GM06990 (cell line): Measurements from ENCODE around the gene HAUS7.

Source experiments
- DNase-seq: peaks from one replicate; pipeline ENCODE4 v3.0.0-alpha.2; 2011; ENCODE audit not compliant: insufficient read length; ENCODE audit errors: extremely low read depth
- H3K27me3 ChIP-seq: replicated peaks from 2 replicates; pipeline ENCODE4 v1.6.0; 2011; ENCODE audit warnings: low read length; ENCODE audit not compliant: control insufficient read depth, insufficient read depth
- H3K36me3 ChIP-seq: 2 replicates; pipeline ENCODE4 v1.5.1; 2011; ENCODE audit warnings: low read length; ENCODE audit not compliant: control insufficient read depth, insufficient read depth
- H3K4me3 ChIP-seq: replicated peaks from 2 replicates; pipeline ENCODE4 v1.5.1; 2011; ENCODE audit warnings: low read depth, mild to moderate bottlenecking, control low read depth, low read length
- TF ChIP-seq, protein P1 (sequence below): IDR thresholded peaks from 2 replicates; pipeline ENCODE4 v1.5.1; 2011; ENCODE audit warnings: low read length, control low read depth, mild to moderate bottlenecking, inconsistent platforms; ENCODE audit not compliant: insufficient read depth, poor library complexity, severe bottlenecking

Gene HAUS7

DNA sequence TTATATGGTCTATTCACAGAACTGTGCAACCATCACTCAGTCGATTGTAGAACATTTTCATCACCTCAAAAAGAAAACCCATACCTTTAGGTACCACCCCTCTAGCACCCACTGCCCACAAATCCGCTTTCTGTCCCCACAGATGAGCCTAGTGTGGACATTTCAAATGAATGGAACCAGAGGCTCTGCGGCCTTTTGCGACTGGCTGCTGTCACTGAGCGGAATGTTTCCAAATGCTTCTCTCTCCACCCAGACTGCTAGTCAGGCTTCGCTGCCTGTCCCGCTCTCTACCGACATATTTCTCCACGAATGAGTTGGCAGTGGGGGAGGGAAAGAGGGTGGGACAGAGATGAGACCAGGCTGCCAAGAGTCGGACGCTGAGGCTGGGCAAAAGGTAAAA, 22.7 kb upstream of the HAUS7 start:
- TF ChIP-seq, protein P1, sequence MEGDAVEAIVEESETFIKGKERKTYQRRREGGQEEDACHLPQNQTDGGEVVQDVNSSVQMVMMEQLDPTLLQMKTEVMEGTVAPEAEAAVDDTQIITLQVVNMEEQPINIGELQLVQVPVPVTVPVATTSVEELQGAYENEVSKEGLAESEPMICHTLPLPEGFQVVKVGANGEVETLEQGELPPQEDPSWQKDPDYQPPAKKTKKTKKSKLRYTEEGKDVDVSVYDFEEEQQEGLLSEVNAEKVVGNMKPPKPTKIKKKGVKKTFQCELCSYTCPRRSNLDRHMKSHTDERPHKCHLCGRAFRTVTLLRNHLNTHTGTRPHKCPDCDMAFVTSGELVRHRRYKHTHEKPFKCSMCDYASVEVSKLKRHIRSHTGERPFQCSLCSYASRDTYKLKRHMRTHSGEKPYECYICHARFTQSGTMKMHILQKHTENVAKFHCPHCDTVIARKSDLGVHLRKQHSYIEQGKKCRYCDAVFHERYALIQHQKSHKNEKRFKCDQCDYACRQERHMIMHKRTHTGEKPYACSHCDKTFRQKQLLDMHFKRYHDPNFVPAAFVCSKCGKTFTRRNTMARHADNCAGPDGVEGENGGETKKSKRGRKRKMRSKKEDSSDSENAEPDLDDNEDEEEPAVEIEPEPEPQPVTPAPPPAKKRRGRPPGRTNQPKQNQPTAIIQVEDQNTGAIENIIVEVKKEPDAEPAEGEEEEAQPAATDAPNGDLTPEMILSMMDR: no peak
- DNase-seq: no peak

DNA sequence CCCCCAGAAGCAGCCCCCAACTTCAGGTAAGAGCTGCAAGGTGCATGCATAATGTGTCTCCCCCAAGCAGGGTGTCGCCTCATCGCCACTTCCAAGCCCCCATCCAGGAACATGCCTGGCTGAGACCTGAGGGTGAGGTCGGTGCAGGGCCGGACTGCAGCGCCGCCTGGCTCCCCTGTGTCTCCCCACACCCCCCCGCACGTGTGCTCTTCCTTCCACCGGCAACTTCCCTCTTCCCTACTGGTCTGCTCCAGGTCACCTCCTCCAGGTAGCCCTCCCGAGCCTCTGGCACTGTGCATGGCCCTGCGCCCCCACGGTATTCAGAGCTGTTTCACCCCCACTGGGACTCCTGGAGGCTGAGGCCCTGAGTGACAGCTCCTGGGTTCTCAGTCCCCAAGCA, 22.2 kb upstream of the HAUS7 start:
- TF ChIP-seq, protein P1: no peak
- no peak for DNase-seq
- no peaks in the 10 kb centered on the region for H3K27me3 ChIP-seq
- H3K4me3 ChIP-seq: no peak overlapping the region
- no peaks in the 10 kb centered on the region for H3K36me3 ChIP-seq

More for the DNA sequence above, 22.7 kb upstream of the HAUS7 start:
- Histone ChIP-seq H3K27me3 (no peaks in the 10 kb centered on the region), H3K4me3 (no peak overlapping the region), H3K36me3 (no peaks in the 10 kb centered on the region)

DNA sequence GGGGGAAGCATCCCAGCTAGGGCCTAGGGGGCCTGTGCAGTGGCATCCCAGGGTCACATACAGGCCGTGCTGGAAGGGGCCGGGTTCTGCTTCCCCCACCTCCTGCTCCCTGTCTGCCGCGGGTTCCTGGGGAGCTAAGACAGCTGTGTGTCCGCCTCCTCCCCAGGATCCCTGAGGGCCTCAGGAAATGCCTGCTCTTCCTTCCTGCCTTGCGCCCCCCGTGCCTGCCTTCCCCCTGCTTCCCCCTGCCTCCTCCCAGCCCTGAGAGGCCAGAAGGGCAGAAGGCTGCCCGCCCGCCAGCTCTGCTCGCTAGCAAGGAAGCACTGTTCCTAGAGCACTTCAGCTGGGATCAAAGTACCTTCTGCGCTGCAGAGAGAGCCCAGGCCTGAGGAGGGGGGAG, 21.5 kb upstream of the HAUS7 start:
- Histone ChIP-seq H3K4me3 (no peak overlapping the region), H3K27me3 (no peaks in the 10 kb centered on the region), H3K36me3 (no peaks in the 10 kb centered on the region)
- DNase-seq: no peak
- TF ChIP-seq, protein P1: no peak

DNA sequence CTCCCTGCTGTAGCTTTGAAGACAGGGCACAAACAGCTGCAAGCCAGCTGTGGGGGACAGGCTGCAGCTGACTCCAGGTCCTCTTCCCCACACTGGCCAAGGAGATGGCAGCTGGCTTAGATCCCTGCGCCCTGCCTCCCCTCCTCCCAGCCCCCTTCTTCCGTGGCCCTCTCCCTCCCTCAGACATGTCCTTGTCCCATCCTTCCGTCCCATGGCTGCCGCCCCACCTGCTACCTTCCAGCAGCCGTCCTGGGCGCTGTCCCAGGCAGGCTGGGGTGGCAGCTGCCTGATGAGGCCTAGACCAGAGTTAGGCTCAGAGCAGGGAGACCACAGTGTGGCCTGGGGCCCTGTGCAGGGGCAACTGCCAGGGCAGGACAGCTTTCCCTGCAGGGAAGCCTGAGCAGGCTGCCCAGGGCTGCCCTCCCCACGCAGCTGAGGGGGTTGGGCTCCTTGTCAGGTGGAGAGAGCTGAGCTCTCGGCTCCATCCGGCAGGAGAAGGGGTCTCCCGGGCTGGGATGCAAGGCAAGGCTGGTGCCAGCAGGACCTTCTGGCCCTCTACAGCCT, 21.1 kb upstream of the HAUS7 start:
- Histone ChIP-seq H3K4me3 (no peak overlapping the region), H3K36me3 (no peaks in the 10 kb centered on the region), H3K27me3 (no peaks in the 10 kb centered on the region)
- no peak for DNase-seq
- TF ChIP-seq, protein P1: no peak

DNA sequence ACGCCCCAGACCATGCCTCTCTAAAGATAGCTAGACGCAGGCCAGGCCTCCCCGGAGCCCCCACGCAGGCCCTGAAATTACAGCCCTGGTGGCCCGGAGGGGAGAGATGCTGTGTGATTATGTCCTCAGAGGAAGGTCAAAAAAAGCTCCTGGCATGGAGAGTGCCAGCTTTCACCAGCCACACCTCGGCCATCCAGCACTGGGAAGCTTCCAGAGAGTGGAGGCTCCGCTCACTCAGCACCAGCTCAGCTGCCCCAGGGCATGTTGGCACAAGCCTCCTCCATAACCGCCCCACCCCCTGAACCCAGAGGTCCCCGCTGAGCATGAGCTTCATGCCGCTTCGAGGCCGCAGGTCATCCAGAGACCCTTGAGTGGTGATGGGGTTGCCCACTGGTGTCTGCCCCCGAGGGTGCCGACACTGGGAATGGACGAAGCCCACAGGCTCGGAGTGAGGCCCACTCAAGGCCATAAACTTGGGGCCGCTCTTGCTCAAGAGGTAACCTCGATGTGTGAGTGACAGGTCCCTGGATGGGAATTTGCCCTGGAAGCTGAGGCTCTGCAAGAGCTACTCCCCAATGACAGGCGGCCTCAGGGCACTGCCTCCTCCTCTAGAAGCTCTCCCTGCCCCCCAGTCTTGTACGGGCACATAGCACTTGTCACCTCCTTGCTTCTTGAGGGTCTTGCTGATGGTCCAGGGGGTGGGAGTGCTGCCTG, 20.0 kb upstream of the HAUS7 start:
- H3K27me3 ChIP-seq: no peaks in the 10 kb centered on the region
- H3K36me3 ChIP-seq: no peaks in the 10 kb centered on the region
- TF ChIP-seq, protein P1: no peak
- DNase-seq: no peak
- H3K4me3 ChIP-seq: no peak overlapping the region
